PC-9 (cell line): ENCODE data around the gene ATXN1. TPM values are rescaled to one million over a fixed set of nuclear protein-coding genes. Genes with fewer than 3 reads are reported as not detected.

Experiments used
- BruUV-seq: library from RNA; stranded (reverse); fragments of 400-500 nt; replicated peaks from 2 replicates; lab custom pipeline; 2021; lab: Mats Ljungman, UMichigan
- CTCF ChIA-PET: fragments of 300-600 bp; sonication (Branson Sonifier 250); formaldehyde crosslinking; loops from one replicate; lab custom pipeline; 2022; ENCODE audit warnings: antibody characterized with exemption; lab: Charles Lee
- POLR2A ChIA-PET: fragments of 300-600 bp; sonication (Branson Sonifier 250); formaldehyde crosslinking; loops from one replicate; lab custom pipeline; 2022; ENCODE audit warnings: antibody characterized with exemption; ENCODE audit not compliant: unreplicated experiment; lab: Charles Lee
- DNase-seq, 2 experiments: peaks; one replicate each; pipeline versions ENCODE4 v3.0.0 to v3.0.0-alpha.2; 2015 to 2022; ENCODE audit warnings: mixed read lengths in 1 of 2
- H2AFZ ChIP-seq: fragments of 200-600 bp; sonication (generic); 2 replicates; pipeline ENCODE4 v1.8.1; 2017; ENCODE audit warnings: antibody characterized with exemption
- H3F3A ChIP-seq: fragments of 200-600 bp; sonication (generic); 2 replicates; pipeline ENCODE4 v1.8.1; 2017; ENCODE audit warnings: antibody characterized with exemption, mild to moderate bottlenecking, low read depth; ENCODE audit not compliant: insufficient read depth
- H3K27ac ChIP-seq: fragments of 200-600 bp; sonication (generic); 2 replicates; pipeline ENCODE4 v1.6.1; 2016; ENCODE audit warnings: mixed run types
- H3K27me3 ChIP-seq: fragments of 200-600 bp; sonication (generic); 2 replicates; pipeline ENCODE4 v1.6.1; 2016; ENCODE audit warnings: low read depth, mixed run types; ENCODE audit not compliant: insufficient read depth
- H3K36me3 ChIP-seq: fragments of 200-600 bp; sonication (generic); 2 replicates; pipeline ENCODE4 v1.6.1; 2016; ENCODE audit warnings: low read depth, mixed run types
- H3K4me1 ChIP-seq: fragments of 200-600 bp; sonication (generic); replicated peaks from 2 replicates; pipeline ENCODE4 v1.6.1; 2016; ENCODE audit warnings: mixed run types; ENCODE audit not compliant: insufficient read depth
- H3K4me2 ChIP-seq: fragments of 200-600 bp; sonication (generic); 2 replicates; pipeline ENCODE4 v1.6.1; 2017; ENCODE audit warnings: mixed run types
- H3K4me3 ChIP-seq: fragments of 200-600 bp; sonication (generic); 2 replicates; pipeline ENCODE4 v1.6.1; 2016; ENCODE audit warnings: mixed run types
- H3K79me2 ChIP-seq: fragments of 200-600 bp; sonication (generic); 2 replicates; pipeline ENCODE4 v1.6.1; 2017; ENCODE audit warnings: low read depth, mixed run types
- H3K9me2 ChIP-seq: fragments of 200-600 bp; sonication (generic); 2 replicates; pipeline ENCODE4 v1.8.1; 2017; ENCODE audit warnings: mild to moderate bottlenecking; ENCODE audit not compliant: insufficient read depth
- H3K9me3 ChIP-seq: fragments of 200-600 bp; sonication (generic); 2 replicates; pipeline ENCODE4 v1.8.1; 2016; ENCODE audit warnings: low read depth; ENCODE audit not compliant: insufficient read depth
- H4K20me1 ChIP-seq: fragments of 200-600 bp; sonication (generic); 2 replicates; pipeline ENCODE4 v1.8.1; 2017; ENCODE audit not compliant: insufficient read depth
- CTCF ChIP-seq: fragments of 200-600 bp; sonication (generic); conservative IDR thresholded peaks from 2 replicates; pipeline ENCODE4 v1.6.1; 2017; ENCODE audit warnings: mixed run types, antibody characterized with exemption, mild to moderate bottlenecking, moderate library complexity
- EZH2 ChIP-seq: fragments of 200-600 bp; sonication (generic); IDR thresholded peaks from 2 replicates; pipeline ENCODE4 v1.8.0; 2017; ENCODE audit warnings: antibody characterized with exemption, low read depth
- intact Hi-C: fragments of 100-400 bp; cut with micrococcal nuclease; formaldehyde crosslinking; loops from one replicate; pipeline ENCODE4 v1.10.0; 2022; ENCODE audit not compliant: unreplicated experiment
- total RNA-seq: library from RNA; stranded (reverse); gene quantifications from 2 replicates; pipeline ENCODE4 v1.2.3, GENCODE V29; 2021

The ATXN1 gene
- total RNA-seq, 1 experiment from 2014 or later: 42.7 TPM

DNA sequence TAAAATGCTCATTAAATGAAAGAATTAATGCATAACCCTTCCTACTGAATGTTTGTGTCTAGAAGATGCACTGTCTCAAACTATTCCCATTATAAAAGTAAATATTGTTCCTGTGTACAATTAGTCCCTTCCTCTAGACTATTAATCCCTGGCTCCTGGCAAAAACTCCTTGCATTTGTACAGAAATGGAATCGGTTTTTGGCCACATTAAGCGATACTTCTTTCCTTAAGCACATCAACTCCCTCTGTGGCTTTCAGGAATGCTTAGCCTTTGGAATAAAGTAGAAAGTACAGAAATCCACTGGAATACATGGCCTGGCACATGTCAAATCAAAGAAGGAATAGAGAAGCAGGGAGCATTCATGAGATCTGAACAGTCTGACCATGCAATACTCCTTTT, 343.1 kb downstream of the ATXN1 start:
- no peak for DNase-seq
- Histone ChIP-seq H3F3A (no peaks in the 10 kb centered on the region; the same call in 1 of the 2 replicates), H3K9me3 (no peaks in the 10 kb centered on the region), H3K36me3 (no peaks in the 10 kb centered on the region), H3K79me2 (no peaks in the 10 kb centered on the region), H3K9me2 (no peaks in the 10 kb centered on the region), H3K4me2 (no peak overlapping the region), H3K27me3 (no peaks in the 10 kb centered on the region), H3K4me3 (no peak overlapping the region), H2AFZ (no peak overlapping the region), H4K20me1 (no peaks in the 10 kb centered on the region), H3K27ac (no peak overlapping the region), H3K4me1 (no peaks in the 10 kb centered on the region)
- CTCF ChIA-PET: no interaction called here
- no peak for TF ChIP-seq EZH2
- no peak for TF ChIP-seq CTCF
- POLR2A ChIA-PET: no interaction called here
- no TSS peak for BruUV-seq
- intact Hi-C loops: no loop called here

GRCh38 chr6:16415677-16416076, 345.6 kb downstream of the ATXN1 start:
- H3K9me2 ChIP-seq: no peaks in the 10 kb centered on the region
- no peak for TF ChIP-seq CTCF
- no peak overlapping the region for H2AFZ ChIP-seq
- H3K9me3 ChIP-seq: no peaks in the 10 kb centered on the region
- no peak for DNase-seq
- H3K27me3 ChIP-seq: no peaks in the 10 kb centered on the region
- no peaks in the 10 kb centered on the region for H3K4me1 ChIP-seq
- H3K4me2 ChIP-seq: no peak overlapping the region
- ChIA-PET CTCF (interaction anchor here (0.6 kb wide), 1 partner anchor 266 kb away, joined by 5 read pairs; no protein-coding TSS in a partner anchor), POLR2A (no interaction called here)
- no TSS peak for BruUV-seq
- no peaks in the 10 kb centered on the region for H3K79me2 ChIP-seq
- H3K4me3 ChIP-seq: no peak overlapping the region
- intact Hi-C loops: no loop called here
- H3K27ac ChIP-seq: no peak overlapping the region
- H3F3A ChIP-seq: no peaks in the 10 kb centered on the region; the same call in 1 of the 2 replicates
- H4K20me1 ChIP-seq: no peaks in the 10 kb centered on the region
- no peaks in the 10 kb centered on the region for H3K36me3 ChIP-seq

- no TSS peak for BruUV-seq
- ChIA-PET CTCF (no interaction called here), POLR2A (interaction anchor here (0.6 kb wide), 1 partner anchor 25 kb away, joined by 10 read pairs; no protein-coding TSS in a partner anchor)
- no peaks in the 10 kb centered on the region for H4K20me1 ChIP-seq
- no peaks in the 10 kb centered on the region for H3K9me2 ChIP-seq
- H3K27ac ChIP-seq: no peak overlapping the region
- intact Hi-C loops: no loop called here
- no peaks in the 10 kb centered on the region; the same call in 1 of the 2 replicates for H3F3A ChIP-seq
- TF ChIP-seq EZH2 (no peak), CTCF (no peak)
- H3K27me3 ChIP-seq: no peaks in the 10 kb centered on the region
- no peaks in the 10 kb centered on the region for H3K36me3 ChIP-seq
- H3K4me1 ChIP-seq: no peaks in the 10 kb centered on the region
- H3K4me2 ChIP-seq: no peak overlapping the region
- no peak overlapping the region for H3K4me3 ChIP-seq
- DNase-seq: no peak
- no peaks in the 10 kb centered on the region for H3K79me2 ChIP-seq
- no peak overlapping the region for H2AFZ ChIP-seq
- H3K9me3 ChIP-seq: no peaks in the 10 kb centered on the region
Observed at GRCh38 chr6:16414205-16414604, 347.1 kb downstream of the ATXN1 start.
